Memory B cell (primary cell): Measurements from ENCODE around the gene TESPA1.
A peak's percentile ranks its signal among the peaks of the same experiment; 100 is the strongest.
"Not testable (repeated sequence)": the region's sequence is repeated elsewhere in the genome, so short reads cannot be mapped to it uniquely, and the experiment has no call there.

Experiments
- ATAC-seq: fragments of 150-1000 bp; cut with Tn5 transposase; 2 replicates; pipeline ENCODE4 v1.10.0; 2021; ENCODE audit warnings: low read depth, mild to moderate bottlenecking, moderate library complexity
- DNase-seq, 2 donors: peaks; one replicate each; pipeline ENCODE4 v3.0.0; 2022; ENCODE audit warnings: low spot score in 2 of 2
- H3K27ac Mint-ChIP-seq: one replicate; pipeline ENCODE4 v1.8.0; 2022; ENCODE audit warnings: mild to moderate bottlenecking, moderate library complexity, mixed read lengths
- H3K27me3 Mint-ChIP-seq: one replicate; pipeline ENCODE4 v1.8.0; 2022; ENCODE audit warnings: mixed read lengths
- H3K36me3 Mint-ChIP-seq: one replicate; pipeline ENCODE4 v1.8.0; 2022; ENCODE audit warnings: mild to moderate bottlenecking, mixed read lengths
- H3K4me1 Mint-ChIP-seq: one replicate; pipeline ENCODE4 v1.8.0; 2022; ENCODE audit warnings: mixed read lengths
- H3K4me3 Mint-ChIP-seq: one replicate; pipeline ENCODE4 v1.8.0; 2022; ENCODE audit warnings: mild to moderate bottlenecking, moderate library complexity, mixed read lengths
- H3K9me3 Mint-ChIP-seq: one replicate; pipeline ENCODE4 v1.8.0; 2022; ENCODE audit warnings: mixed read lengths

TESPA1 gene

GRCh38 chr12:54948171-54948570 is 36.4 kb downstream of the TESPA1 start:
- H3K4me1 Mint-ChIP-seq = no peaks in the 10 kb centered on the region
- no peak overlapping the region for H3K4me3 Mint-ChIP-seq
- DNase-seq (no peak), ATAC-seq (no peak)
- peak overlapping the region; percentile 59 for H3K27ac Mint-ChIP-seq
- peaks cover 19% of the 10 kb centered on the region for H3K36me3 Mint-ChIP-seq
- peaks cover 3% of the 10 kb centered on the region for H3K9me3 Mint-ChIP-seq
- no peaks in the 10 kb centered on the region for H3K27me3 Mint-ChIP-seq

- Mint-ChIP-seq H3K4me1 (no peaks in the 10 kb centered on the region), H3K27ac (no peak overlapping the region), H3K36me3 (peaks cover 9% of the 10 kb centered on the region), H3K27me3 (no peaks in the 10 kb centered on the region), H3K4me3 (no peak overlapping the region), H3K9me3 (no peaks in the 10 kb centered on the region)
- ATAC-seq = no peak
- DNase-seq = no peak
These were observed 39.5 kb downstream of the TESPA1 start for GRCh38 chr12:54945082-54945481.

DNA sequence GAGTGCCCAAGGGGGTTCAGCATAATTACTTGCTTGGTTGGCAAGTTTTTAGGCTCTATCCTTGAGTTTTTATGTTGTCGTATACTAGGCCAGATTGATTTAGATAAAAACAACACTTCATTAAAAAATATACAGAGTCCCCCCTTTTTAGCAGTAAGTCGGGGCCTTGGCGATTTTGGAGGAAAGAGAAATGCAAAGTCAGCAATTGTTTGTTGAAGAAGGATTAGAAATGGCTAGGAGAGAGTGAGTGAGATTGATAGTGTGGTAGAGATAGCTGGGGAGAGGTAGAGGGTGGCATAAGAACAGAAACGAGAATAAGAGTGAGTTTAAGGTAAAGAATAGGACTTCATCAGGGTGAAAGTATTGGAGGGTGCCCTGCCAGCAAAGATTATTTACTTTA is 41.3 kb downstream of the TESPA1 start:
- not testable (repeated sequence) for ATAC-seq, DNase-seq, H3K27ac Mint-ChIP-seq, H3K4me1 Mint-ChIP-seq, H3K36me3 Mint-ChIP-seq, H3K9me3 Mint-ChIP-seq, H3K27me3 Mint-ChIP-seq, H3K4me3 Mint-ChIP-seq

DNA sequence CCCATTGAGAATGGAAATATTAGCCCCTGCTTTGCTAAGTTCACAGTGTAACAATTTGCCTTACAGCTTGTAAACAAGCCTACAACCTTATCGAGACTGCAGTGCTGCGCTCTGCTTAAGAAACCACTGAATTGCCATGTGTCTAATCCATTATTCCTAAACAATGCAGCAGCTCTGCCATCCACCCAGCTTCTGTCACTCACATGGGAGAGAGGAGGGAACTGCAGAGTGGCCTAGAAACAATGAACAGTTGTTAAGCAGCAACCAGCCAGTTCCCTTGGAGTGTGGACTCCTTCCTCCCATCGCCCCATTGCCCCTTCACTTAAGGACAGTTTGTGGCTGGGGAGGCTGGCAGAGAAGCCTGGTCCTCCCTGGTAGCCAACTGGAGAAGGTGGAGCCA is 42.9 kb downstream of the TESPA1 start:
- Mint-ChIP-seq H3K9me3 (no peaks in the 10 kb centered on the region), H3K4me1 (no peaks in the 10 kb centered on the region), H3K4me3 (no peak overlapping the region), H3K27me3 (no peaks in the 10 kb centered on the region), H3K36me3 (peaks cover 2% of the 10 kb centered on the region), H3K27ac (no peak overlapping the region)
- no peak for DNase-seq
- ATAC-seq = no peak

DNA sequence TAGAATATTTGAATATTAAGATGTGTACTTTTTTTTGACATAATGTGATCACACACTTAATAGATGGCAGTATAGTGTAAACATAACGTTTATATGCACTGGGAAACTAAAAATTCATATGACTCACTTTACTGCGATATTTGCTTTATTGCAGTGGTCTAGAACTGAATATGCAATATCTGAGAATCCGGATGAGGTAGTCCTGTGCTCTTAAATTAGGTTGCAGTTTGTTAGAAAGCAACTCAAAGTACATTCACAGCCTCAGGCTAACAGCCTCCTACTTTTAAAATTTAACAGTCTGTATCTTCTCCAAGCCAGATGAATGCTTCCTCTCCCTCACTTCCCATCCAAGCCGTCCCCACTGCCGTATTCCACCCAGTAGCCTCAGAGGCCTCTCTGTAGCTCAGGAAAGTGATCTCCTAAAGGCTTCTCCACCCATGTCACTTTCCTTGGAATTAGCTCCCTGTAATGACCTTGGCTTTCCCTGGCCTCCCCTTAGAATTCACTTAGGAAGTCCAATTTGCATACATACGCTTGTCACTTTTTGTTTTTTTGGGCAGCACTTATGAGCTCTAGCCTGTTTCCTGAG is 43.7 kb downstream of the TESPA1 start:
- H3K27me3 Mint-ChIP-seq = no peaks in the 10 kb centered on the region
- no peak overlapping the region for H3K4me3 Mint-ChIP-seq
- H3K27ac Mint-ChIP-seq = no peak overlapping the region
- DNase-seq = no peak
- ATAC-seq = no peak
- H3K4me1 Mint-ChIP-seq = peaks cover 2% of the 10 kb centered on the region
- H3K36me3 Mint-ChIP-seq = peaks cover 2% of the 10 kb centered on the region
- H3K9me3 Mint-ChIP-seq = no peaks in the 10 kb centered on the region

GRCh38 chr12:54937929-54938328 is 46.6 kb downstream of the TESPA1 start:
- Mint-ChIP-seq H3K9me3 (no peaks in the 10 kb centered on the region), H3K27ac (no peak overlapping the region), H3K4me3 (no peak overlapping the region), H3K27me3 (no peaks in the 10 kb centered on the region), H3K4me1 (peaks cover 9% of the 10 kb centered on the region), H3K36me3 (peaks cover 2% of the 10 kb centered on the region)
- no peak for ATAC-seq
- DNase-seq = no peak

- Mint-ChIP-seq H3K27ac (no peak overlapping the region), H3K27me3 (no peaks in the 10 kb centered on the region), H3K4me3 (no peak overlapping the region), H3K4me1 (peaks cover 9% of the 10 kb centered on the region), H3K9me3 (no peaks in the 10 kb centered on the region), H3K36me3 (peaks cover under 1% of the 10 kb centered on the region)
- DNase-seq (no peak), ATAC-seq (no peak)
These were observed 47.2 kb downstream of the TESPA1 start for GRCh38 chr12:54937376-54937775.

DNA sequence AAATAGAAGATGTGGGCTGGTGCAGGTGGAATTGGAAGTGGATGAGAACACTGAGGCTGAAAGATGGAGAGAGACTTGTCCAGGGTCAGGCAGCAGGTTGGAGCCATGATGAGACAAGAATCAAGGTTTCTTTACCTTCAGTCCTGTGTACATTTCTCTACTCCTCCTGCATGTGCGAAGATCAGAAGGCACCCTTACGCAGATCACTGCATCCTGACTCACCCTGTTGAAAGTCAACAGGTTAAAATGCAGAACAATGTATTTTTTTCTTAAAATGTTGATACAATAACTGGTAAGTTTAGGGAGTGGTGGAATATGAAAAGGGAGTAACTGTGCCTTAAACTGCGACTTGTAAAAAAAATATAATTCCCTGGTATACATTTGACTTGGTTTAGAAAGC is 47.8 kb downstream of the TESPA1 start:
- peaks cover 9% of the 10 kb centered on the region for H3K4me1 Mint-ChIP-seq
- H3K9me3 Mint-ChIP-seq = no peaks in the 10 kb centered on the region
- H3K36me3 Mint-ChIP-seq = no peaks in the 10 kb centered on the region
- no peaks in the 10 kb centered on the region for H3K27me3 Mint-ChIP-seq
- H3K27ac Mint-ChIP-seq = no peak overlapping the region
- ATAC-seq (no peak), DNase-seq (no peak)
- H3K4me3 Mint-ChIP-seq = no peak overlapping the region

GRCh38 chr12:54935235-54935951 is 49.2 kb downstream of the TESPA1 start:
- DNase-seq = no peak
- Mint-ChIP-seq H3K9me3 (peaks cover 7% of the 10 kb centered on the region), H3K4me1 (peaks cover 9% of the 10 kb centered on the region), H3K4me3 (no peak overlapping the region), H3K27ac (peak overlapping the region; percentile 11), H3K27me3 (no peaks in the 10 kb centered on the region), H3K36me3 (peaks cover 5% of the 10 kb centered on the region)
- ATAC-seq = no peak

GRCh38 chr12:54934419-54934818 is 50.1 kb downstream of the TESPA1 start:
- peaks cover 9% of the 10 kb centered on the region for H3K4me1 Mint-ChIP-seq
- H3K27ac Mint-ChIP-seq = no peak overlapping the region
- no peak overlapping the region for H3K4me3 Mint-ChIP-seq
- no peak for ATAC-seq
- H3K36me3 Mint-ChIP-seq = peaks cover 10% of the 10 kb centered on the region
- no peak for DNase-seq
- H3K27me3 Mint-ChIP-seq = no peaks in the 10 kb centered on the region
- peaks cover 14% of the 10 kb centered on the region for H3K9me3 Mint-ChIP-seq

DNA sequence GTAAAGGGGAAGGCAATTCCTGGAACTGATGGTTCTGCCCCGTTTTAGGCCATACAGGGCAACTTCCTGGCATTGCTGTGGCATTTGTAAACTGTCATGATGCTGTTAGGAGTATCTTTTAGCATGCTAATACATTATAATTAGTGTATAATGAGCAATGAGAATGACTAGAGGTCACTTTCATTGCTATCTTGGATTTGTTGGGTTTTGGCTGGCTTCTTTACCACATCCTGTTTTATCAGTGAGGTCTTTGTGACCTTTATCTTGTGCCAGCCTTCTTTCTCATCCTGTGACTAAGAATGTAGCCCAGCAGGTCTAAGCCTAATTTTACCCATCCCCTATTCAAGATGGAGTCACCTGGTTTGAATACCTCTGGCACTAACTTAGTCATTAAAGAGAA is 51.2 kb downstream of the TESPA1 start:
- no peak for ATAC-seq
- no peak for DNase-seq
- Mint-ChIP-seq H3K4me1 (peaks cover 9% of the 10 kb centered on the region), H3K9me3 (peaks cover 15% of the 10 kb centered on the region), H3K27me3 (no peaks in the 10 kb centered on the region), H3K27ac (no peak overlapping the region), H3K4me3 (no peak overlapping the region), H3K36me3 (peaks cover 13% of the 10 kb centered on the region)

DNA sequence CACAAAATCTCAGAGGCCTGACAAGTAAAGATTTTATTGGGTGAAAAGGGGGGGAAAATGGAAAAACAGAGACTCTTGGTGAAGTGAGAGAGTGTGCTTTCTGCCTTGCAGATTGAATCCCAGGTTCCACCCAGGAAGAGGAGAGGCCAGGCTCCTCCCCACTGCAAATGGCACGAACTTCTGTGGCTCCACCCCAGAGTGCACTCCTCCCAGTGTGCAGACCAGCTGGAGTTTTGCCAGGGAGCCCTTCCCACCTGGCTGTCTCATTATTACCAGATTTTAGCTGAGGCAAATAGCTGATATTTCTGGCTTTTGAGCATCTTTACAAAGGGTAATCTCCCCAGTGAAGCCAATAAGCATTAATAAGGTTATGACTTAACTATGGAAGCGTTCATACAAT is 51.9 kb downstream of the TESPA1 start:
- Mint-ChIP-seq H3K36me3 (peaks cover 13% of the 10 kb centered on the region), H3K9me3 (peaks cover 15% of the 10 kb centered on the region)

DNA sequence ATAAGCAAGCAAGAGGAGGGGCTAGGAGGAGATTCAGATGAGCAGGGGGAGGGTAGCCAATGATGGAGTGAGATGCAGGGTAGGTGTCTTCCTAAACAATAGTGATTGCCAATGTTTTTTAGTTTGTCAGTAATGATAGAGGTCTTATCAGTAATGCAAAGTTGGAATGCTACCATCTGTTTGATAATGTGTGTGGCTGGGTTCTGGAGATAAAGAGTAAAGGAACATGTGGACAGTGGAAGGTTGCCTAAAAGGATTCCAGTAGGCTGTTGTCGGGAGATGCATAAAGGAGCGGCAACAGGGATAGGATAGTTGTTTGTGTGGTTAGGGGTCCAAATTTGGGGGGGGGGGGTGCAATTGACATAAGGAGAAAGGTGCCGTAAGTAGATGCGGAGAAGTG is 52.5 kb downstream of the TESPA1 start:
- ATAC-seq = no peak
- peaks cover 9% of the 10 kb centered on the region for H3K4me1 Mint-ChIP-seq
- H3K36me3 Mint-ChIP-seq = peaks cover 13% of the 10 kb centered on the region
- no peak overlapping the region for H3K4me3 Mint-ChIP-seq
- no peak overlapping the region for H3K27ac Mint-ChIP-seq
- H3K9me3 Mint-ChIP-seq = peaks cover 15% of the 10 kb centered on the region
- peaks cover 2% of the 10 kb centered on the region for H3K27me3 Mint-ChIP-seq
- no peak for DNase-seq

More for the DNA sequence above, 51.9 kb downstream of the TESPA1 start:
- no peaks in the 10 kb centered on the region for H3K27me3 Mint-ChIP-seq
- no peak overlapping the region for H3K27ac Mint-ChIP-seq
- ATAC-seq = no peak
- H3K4me1 Mint-ChIP-seq = peaks cover 9% of the 10 kb centered on the region
- H3K4me3 Mint-ChIP-seq = no peak overlapping the region
- DNase-seq = no peak

DNA sequence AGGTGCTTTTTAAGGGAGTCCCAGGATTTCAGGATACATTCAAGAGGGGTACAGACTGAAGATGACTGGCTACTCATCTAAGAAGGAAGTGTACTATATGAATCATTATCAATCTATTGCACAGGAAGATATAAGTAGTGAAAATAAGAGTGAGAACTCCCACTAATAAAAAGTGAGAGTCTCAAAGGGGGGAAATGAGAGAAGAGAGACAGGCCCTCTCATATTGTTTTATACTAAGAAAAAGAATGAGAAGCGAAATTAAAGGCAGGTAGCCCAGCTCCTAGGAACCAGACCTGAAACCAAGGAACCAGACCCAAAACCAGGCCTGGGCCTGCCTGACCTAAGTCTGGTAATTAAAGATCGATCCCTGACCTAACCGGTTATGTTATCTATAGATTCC is 54.6 kb downstream of the TESPA1 start:
- H3K9me3 Mint-ChIP-seq = peaks cover 15% of the 10 kb centered on the region
- H3K4me1 Mint-ChIP-seq = no peaks in the 10 kb centered on the region
- ATAC-seq = no peak
- H3K27me3 Mint-ChIP-seq = peaks cover 2% of the 10 kb centered on the region
- H3K4me3 Mint-ChIP-seq = no peak overlapping the region
- no peak overlapping the region for H3K27ac Mint-ChIP-seq
- no peak for DNase-seq
- peaks cover 13% of the 10 kb centered on the region for H3K36me3 Mint-ChIP-seq

GRCh38 chr12:54926246-54926645 is 58.3 kb downstream of the TESPA1 start:
- ATAC-seq (no peak), DNase-seq (no peak)
- H3K27ac Mint-ChIP-seq = no peak overlapping the region
- H3K27me3 Mint-ChIP-seq = peaks cover 2% of the 10 kb centered on the region
- no peaks in the 10 kb centered on the region for H3K4me1 Mint-ChIP-seq
- H3K36me3 Mint-ChIP-seq = peaks cover 13% of the 10 kb centered on the region
- H3K4me3 Mint-ChIP-seq = no peak overlapping the region
- peaks cover 15% of the 10 kb centered on the region for H3K9me3 Mint-ChIP-seq
